Measurements from ENCODE around the gene ICAM1. TPM values are rescaled to one million over a fixed set of nuclear protein-coding genes. Genes with fewer than 3 reads are reported as not detected.
A peak's percentile ranks its signal among the peaks of the same experiment; 100 is the strongest.

ICAM1 gene
- total RNA-seq, 1 experiment from 2014 or later: 147 TPM

DNA sequence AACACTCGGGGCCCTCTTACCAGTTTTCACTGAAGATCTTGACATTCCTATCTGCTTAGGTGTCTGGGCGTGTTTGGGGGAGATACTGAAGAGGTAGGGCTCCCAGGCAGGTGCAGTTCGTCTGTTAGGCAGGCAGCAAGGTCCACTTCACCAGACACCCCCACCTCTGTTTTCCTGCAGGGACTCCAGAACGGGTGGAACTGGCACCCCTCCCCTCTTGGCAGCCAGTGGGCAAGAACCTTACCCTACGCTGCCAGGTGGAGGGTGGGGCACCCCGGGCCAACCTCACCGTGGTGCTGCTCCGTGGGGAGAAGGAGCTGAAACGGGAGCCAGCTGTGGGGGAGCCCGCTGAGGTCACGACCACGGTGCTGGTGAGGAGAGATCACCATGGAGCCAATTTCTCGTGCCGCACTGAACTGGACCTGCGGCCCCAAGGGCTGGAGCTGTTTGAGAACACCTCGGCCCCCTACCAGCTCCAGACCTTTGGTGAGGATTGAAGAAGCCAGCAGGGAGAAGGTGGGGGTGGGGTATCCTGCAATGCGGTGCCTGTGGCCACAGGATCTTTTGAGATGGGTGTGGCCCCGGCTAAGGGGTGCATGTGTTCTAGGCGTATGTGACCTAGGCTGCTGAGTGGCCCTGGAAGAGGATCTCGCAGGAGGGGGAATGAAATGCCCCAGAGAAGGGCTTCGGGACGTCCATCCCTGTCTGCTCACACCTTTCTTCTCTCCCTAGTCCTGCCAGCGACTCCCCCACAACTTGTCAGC lies 12.6 kb downstream of the ICAM1 start:
- TF ChIP-seq, protein P1, sequence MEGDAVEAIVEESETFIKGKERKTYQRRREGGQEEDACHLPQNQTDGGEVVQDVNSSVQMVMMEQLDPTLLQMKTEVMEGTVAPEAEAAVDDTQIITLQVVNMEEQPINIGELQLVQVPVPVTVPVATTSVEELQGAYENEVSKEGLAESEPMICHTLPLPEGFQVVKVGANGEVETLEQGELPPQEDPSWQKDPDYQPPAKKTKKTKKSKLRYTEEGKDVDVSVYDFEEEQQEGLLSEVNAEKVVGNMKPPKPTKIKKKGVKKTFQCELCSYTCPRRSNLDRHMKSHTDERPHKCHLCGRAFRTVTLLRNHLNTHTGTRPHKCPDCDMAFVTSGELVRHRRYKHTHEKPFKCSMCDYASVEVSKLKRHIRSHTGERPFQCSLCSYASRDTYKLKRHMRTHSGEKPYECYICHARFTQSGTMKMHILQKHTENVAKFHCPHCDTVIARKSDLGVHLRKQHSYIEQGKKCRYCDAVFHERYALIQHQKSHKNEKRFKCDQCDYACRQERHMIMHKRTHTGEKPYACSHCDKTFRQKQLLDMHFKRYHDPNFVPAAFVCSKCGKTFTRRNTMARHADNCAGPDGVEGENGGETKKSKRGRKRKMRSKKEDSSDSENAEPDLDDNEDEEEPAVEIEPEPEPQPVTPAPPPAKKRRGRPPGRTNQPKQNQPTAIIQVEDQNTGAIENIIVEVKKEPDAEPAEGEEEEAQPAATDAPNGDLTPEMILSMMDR (IDR thresholded peaks at IDR 0.05; ENCODE audit: unreplicated experiment): no peak
- DNase-seq: no peak
- intact Hi-C loops (cut with micrococcal nuclease; ENCODE audit: unreplicated experiment): no loop called here
- Mint-ChIP-seq H3K27ac (ENCODE audit: unreplicated experiment) (no peak overlapping the region), H3K27me3 (ENCODE audit: unreplicated experiment) (no peaks in the 10 kb centered on the region), H3K9me3 (ENCODE audit: low read depth, unreplicated experiment) (no peaks in the 10 kb centered on the region), H3K4me3 (ENCODE audit: low read depth, unreplicated experiment) (no peak overlapping the region), H3K36me3 (ENCODE audit: insufficient read depth, unreplicated experiment) (peaks cover 58% of the 10 kb centered on the region), H3K4me1 (ENCODE audit: low read depth, unreplicated experiment) (peaks cover 1% of the 10 kb centered on the region)
- BruUV-seq (replicated peaks): no TSS peak
- CTCF ChIA-PET: no interaction called here

DNA sequence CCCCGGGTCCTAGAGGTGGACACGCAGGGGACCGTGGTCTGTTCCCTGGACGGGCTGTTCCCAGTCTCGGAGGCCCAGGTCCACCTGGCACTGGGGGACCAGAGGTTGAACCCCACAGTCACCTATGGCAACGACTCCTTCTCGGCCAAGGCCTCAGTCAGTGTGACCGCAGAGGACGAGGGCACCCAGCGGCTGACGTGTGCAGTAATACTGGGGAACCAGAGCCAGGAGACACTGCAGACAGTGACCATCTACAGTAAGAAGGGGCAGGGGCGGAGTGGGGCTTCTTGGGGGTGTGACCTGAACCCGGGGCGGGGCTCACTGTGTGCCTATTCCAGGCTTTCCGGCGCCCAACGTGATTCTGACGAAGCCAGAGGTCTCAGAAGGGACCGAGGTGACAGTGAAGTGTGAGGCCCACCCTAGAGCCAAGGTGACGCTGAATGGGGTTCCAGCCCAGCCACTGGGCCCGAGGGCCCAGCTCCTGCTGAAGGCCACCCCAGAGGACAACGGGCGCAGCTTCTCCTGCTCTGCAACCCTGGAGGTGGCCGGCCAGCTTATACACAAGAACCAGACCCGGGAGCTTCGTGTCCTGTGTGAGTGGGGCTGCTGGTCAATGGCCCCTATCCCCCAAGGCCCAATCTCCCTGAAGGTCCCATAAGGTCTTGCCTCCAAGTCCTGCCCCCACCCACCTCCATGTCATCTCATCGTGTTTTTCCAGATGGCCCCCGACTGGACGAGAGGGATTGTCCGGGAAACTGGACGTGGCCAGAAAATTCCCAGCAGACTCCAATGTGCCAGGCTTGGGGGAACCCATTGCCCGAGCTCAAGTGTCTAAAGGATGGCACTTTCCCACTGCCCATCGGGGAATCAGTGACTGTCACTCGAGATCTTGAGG lies 13.4 kb downstream of the ICAM1 start:
- intact Hi-C loops (cut with micrococcal nuclease; ENCODE audit: unreplicated experiment): no loop called here
- no peak overlapping the region for H3K27ac Mint-ChIP-seq (ENCODE audit: unreplicated experiment)
- BruUV-seq (replicated peaks): no TSS peak
- CTCF ChIA-PET: no interaction called here
- no peaks in the 10 kb centered on the region for H3K27me3 Mint-ChIP-seq (ENCODE audit: unreplicated experiment)
- no peak overlapping the region for H3K4me3 Mint-ChIP-seq (ENCODE audit: low read depth, unreplicated experiment)
- peaks cover 58% of the 10 kb centered on the region for H3K36me3 Mint-ChIP-seq (ENCODE audit: insufficient read depth, unreplicated experiment)
- DNase-seq: no peak
- TF ChIP-seq, protein P1 (IDR thresholded peaks at IDR 0.05; ENCODE audit: unreplicated experiment): no peak
- peaks cover 7% of the 10 kb centered on the region for H3K4me1 Mint-ChIP-seq (ENCODE audit: low read depth, unreplicated experiment)
- no peaks in the 10 kb centered on the region for H3K9me3 Mint-ChIP-seq (ENCODE audit: low read depth, unreplicated experiment)

DNA sequence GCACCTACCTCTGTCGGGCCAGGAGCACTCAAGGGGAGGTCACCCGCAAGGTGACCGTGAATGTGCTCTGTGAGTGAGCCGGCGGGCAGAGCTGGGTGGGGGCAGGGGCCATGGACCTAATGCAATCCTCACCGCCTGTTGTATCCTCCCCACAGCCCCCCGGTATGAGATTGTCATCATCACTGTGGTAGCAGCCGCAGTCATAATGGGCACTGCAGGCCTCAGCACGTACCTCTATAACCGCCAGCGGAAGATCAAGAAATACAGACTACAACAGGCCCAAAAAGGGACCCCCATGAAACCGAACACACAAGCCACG lies 14.0 kb downstream of the ICAM1 start:
- Mint-ChIP-seq H3K36me3 (ENCODE audit: insufficient read depth, unreplicated experiment) (peaks cover 56% of the 10 kb centered on the region), H3K27me3 (ENCODE audit: unreplicated experiment) (peaks cover 3% of the 10 kb centered on the region), H3K27ac (ENCODE audit: unreplicated experiment) (no peak overlapping the region), H3K4me3 (ENCODE audit: low read depth, unreplicated experiment) (no peak overlapping the region), H3K4me1 (ENCODE audit: low read depth, unreplicated experiment) (peaks cover 7% of the 10 kb centered on the region), H3K9me3 (ENCODE audit: low read depth, unreplicated experiment) (no peaks in the 10 kb centered on the region)
- TF ChIP-seq, protein P1 (IDR thresholded peaks at IDR 0.05; ENCODE audit: unreplicated experiment): no peak
- CTCF ChIA-PET: no interaction called here
- intact Hi-C loops (cut with micrococcal nuclease; ENCODE audit: unreplicated experiment): no loop called here
- no TSS peak for BruUV-seq (replicated peaks)
- no peak for DNase-seq

DNA sequence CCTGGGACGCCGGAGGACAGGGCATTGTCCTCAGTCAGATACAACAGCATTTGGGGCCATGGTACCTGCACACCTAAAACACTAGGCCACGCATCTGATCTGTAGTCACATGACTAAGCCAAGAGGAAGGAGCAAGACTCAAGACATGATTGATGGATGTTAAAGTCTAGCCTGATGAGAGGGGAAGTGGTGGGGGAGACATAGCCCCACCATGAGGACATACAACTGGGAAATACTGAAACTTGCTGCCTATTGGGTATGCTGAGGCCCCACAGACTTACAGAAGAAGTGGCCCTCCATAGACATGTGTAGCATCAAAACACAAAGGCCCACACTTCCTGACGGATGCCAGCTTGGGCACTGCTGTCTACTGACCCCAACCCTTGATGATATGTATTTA lies 14.5 kb downstream of the ICAM1 start:
- H3K4me3 Mint-ChIP-seq (ENCODE audit: low read depth, unreplicated experiment): no peak overlapping the region
- H3K27me3 Mint-ChIP-seq (ENCODE audit: unreplicated experiment): peaks cover 8% of the 10 kb centered on the region
- DNase-seq: no peak
- BruUV-seq (replicated peaks): TSS peak; percentile 52
- TF ChIP-seq, protein P1 (IDR thresholded peaks at IDR 0.05; ENCODE audit: unreplicated experiment): no peak
- peaks cover 11% of the 10 kb centered on the region for H3K4me1 Mint-ChIP-seq (ENCODE audit: low read depth, unreplicated experiment)
- H3K36me3 Mint-ChIP-seq (ENCODE audit: insufficient read depth, unreplicated experiment): peaks cover 56% of the 10 kb centered on the region
- CTCF ChIA-PET: no interaction called here
- H3K27ac Mint-ChIP-seq (ENCODE audit: unreplicated experiment): no peak overlapping the region
- H3K9me3 Mint-ChIP-seq (ENCODE audit: low read depth, unreplicated experiment): no peaks in the 10 kb centered on the region
- intact Hi-C loops (cut with micrococcal nuclease; ENCODE audit: unreplicated experiment): no loop called here
